Neural crest cell (in vitro differentiated cells): Measurements from ENCODE around the gene NRXN3. TPM values are rescaled to one million over a fixed set of nuclear protein-coding genes. Genes with fewer than 3 reads are reported as not detected.

Experiments used
- DNase-seq: peaks from one replicate; pipeline ENCODE4 v3.0.0; 2021; ENCODE audit warnings: low read depth, mixed read lengths, low spot score
- H3K27ac Mint-ChIP-seq: one replicate; pipeline ENCODE4 v1.8.0; 2021; ENCODE audit warnings: mild to moderate bottlenecking, mixed read lengths; ENCODE audit not compliant: unreplicated experiment
- H3K27me3 Mint-ChIP-seq: 2 replicates; pipeline ENCODE4 v1.8.0; 2021; ENCODE audit warnings: low read depth, mild to moderate bottlenecking, mixed read lengths
- H3K36me3 Mint-ChIP-seq: 2 replicates; pipeline ENCODE4 v1.8.0; 2021; ENCODE audit warnings: low read depth, mild to moderate bottlenecking, mixed read lengths
- H3K4me1 Mint-ChIP-seq: 2 replicates; pipeline ENCODE4 v1.8.0; 2021; ENCODE audit warnings: mixed read lengths
- H3K4me3 Mint-ChIP-seq: one replicate; pipeline ENCODE4 v1.8.0; 2021; ENCODE audit warnings: mild to moderate bottlenecking, mixed read lengths
- H3K9me3 Mint-ChIP-seq: 2 replicates; pipeline ENCODE4 v1.8.0; 2021; ENCODE audit warnings: mixed read lengths
- total RNA-seq: library from RNA; stranded (reverse); gene quantifications from 2 replicates; pipeline ENCODE4 v1.2.1, GENCODE V29; 2021
- TF ChIP-seq, protein P1 (sequence below): fragments of 200-600 bp; sonication (generic); conservative IDR thresholded peaks from 2 replicates; pipeline ENCODE4 v1.5.0; 2021; ENCODE audit warnings: antibody characterized with exemption, mild to moderate bottlenecking

Gene NRXN3
- total RNA-seq, 1 donor from 2014 or later = 2.5 TPM

GRCh38 chr14:78788467-78789360 is 618.5 kb downstream of the NRXN3 start:
- Mint-ChIP-seq H3K4me3 (no peak overlapping the region), H3K9me3 (no peaks in the 10 kb centered on the region), H3K27me3 (no peaks in the 10 kb centered on the region), H3K27ac (no peak overlapping the region), H3K4me1 (peaks cover 9% of the 10 kb centered on the region), H3K36me3 (no peaks in the 10 kb centered on the region)
- no peak for DNase-seq
- TF ChIP-seq, protein P1, sequence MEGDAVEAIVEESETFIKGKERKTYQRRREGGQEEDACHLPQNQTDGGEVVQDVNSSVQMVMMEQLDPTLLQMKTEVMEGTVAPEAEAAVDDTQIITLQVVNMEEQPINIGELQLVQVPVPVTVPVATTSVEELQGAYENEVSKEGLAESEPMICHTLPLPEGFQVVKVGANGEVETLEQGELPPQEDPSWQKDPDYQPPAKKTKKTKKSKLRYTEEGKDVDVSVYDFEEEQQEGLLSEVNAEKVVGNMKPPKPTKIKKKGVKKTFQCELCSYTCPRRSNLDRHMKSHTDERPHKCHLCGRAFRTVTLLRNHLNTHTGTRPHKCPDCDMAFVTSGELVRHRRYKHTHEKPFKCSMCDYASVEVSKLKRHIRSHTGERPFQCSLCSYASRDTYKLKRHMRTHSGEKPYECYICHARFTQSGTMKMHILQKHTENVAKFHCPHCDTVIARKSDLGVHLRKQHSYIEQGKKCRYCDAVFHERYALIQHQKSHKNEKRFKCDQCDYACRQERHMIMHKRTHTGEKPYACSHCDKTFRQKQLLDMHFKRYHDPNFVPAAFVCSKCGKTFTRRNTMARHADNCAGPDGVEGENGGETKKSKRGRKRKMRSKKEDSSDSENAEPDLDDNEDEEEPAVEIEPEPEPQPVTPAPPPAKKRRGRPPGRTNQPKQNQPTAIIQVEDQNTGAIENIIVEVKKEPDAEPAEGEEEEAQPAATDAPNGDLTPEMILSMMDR = no peak

DNA sequence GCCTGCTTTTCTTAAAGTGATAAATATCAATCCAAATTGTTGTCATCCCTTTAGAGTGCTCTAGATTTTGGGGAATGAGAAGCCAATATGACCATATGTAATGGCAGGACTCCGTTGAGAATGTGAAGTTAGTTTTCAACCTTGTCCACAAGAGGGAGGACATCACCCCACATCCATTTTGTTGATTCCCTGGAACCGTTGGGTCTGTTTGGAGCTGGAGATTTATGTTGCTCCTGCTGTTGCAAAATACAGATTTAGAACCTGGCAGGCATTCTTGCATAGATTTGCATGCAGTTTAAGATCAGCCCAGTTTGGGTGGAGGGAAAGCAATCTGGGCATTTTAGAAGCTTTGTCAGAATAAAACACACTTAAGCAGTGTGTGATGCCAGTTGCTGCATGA is 620.1 kb downstream of the NRXN3 start:
- no peaks in the 10 kb centered on the region for H3K9me3 Mint-ChIP-seq
- no peak overlapping the region for H3K27ac Mint-ChIP-seq
- no peaks in the 10 kb centered on the region for H3K36me3 Mint-ChIP-seq
- H3K27me3 Mint-ChIP-seq = no peaks in the 10 kb centered on the region
- TF ChIP-seq, protein P1 = peak; percentile 48
- peaks cover 9% of the 10 kb centered on the region for H3K4me1 Mint-ChIP-seq
- DNase-seq = no peak
- H3K4me3 Mint-ChIP-seq = no peak overlapping the region

DNA sequence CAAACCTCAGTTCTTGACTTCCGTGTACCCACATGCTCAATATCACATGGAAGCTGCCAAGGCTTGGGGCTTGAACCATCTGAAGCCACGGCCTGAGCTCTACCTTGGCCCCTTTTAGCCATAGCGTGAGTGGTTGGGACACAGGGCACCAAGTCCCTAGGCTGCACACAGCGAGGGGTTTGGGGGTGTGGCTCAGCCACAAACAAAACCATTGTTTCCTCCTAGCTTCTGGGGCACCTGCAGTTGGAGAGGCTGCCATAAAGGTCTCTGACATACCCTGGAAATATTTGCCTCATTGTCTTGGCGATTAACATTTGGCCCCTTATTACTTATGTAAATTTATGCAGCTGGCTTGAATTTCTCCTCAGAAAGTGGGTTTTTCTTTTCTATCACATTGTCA is 628.6 kb downstream of the NRXN3 start:
- no peaks in the 10 kb centered on the region for H3K27me3 Mint-ChIP-seq
- H3K9me3 Mint-ChIP-seq = peaks cover 10% of the 10 kb centered on the region
- no peak overlapping the region for H3K4me3 Mint-ChIP-seq
- DNase-seq = no peak
- TF ChIP-seq, protein P1 = no peak
- peaks cover 7% of the 10 kb centered on the region for H3K4me1 Mint-ChIP-seq
- H3K27ac Mint-ChIP-seq = no peak overlapping the region
- H3K36me3 Mint-ChIP-seq = peaks cover 3% of the 10 kb centered on the region

DNA sequence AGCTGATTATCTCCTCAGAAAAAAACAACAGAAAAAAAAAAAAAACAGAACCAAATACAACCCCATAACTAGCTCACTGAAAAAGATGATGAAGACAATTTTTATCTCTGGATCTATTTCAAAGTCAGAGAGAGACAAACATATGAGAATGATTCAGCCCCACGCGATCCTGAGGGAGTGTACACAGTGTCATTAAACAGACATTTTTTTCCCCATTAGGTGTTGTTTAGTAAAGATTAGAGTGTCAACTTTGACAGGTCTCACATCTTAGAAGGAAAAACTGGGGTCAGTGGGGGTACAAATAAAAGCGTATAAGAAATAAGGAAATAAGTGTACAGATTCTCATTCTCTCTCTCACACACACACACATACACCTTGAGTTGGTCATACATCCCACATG is 635.4 kb downstream of the NRXN3 start:
- TF ChIP-seq, protein P1 = no peak
- Mint-ChIP-seq H3K27ac (no peak overlapping the region), H3K4me3 (no peak overlapping the region), H3K36me3 (peaks cover 3% of the 10 kb centered on the region), H3K27me3 (no peaks in the 10 kb centered on the region), H3K9me3 (peaks cover 5% of the 10 kb centered on the region), H3K4me1 (peaks cover 5% of the 10 kb centered on the region)
- no peak for DNase-seq

DNA sequence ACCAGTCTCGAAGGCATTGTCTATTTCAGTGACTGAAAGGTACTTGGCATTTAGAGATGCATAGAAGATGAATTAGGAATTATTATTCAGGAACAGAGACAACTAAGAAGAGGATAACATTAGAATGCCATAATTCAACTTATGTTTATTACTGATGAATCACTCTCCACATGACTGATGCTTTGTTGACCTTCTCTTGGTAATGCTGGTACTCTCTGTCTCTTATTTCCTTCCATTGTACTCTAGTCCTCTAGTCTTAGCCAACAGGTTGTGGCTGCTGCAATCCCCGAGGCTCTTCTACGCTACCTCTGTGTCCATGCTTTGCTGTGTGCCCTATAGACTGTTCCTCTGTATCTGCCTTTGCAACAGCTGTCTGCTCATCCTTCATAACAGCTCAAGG is 652.9 kb downstream of the NRXN3 start:
- Mint-ChIP-seq H3K4me1 (no peaks in the 10 kb centered on the region), H3K4me3 (no peak overlapping the region), H3K27ac (no peak overlapping the region), H3K9me3 (no peaks in the 10 kb centered on the region), H3K27me3 (no peaks in the 10 kb centered on the region), H3K36me3 (no peaks in the 10 kb centered on the region)
- DNase-seq = no peak
- TF ChIP-seq, protein P1 = no peak
